Body of pancreas (tissue), 4 donors: ENCODE data around the gene MAGEB3. TPM values are rescaled to one million over a fixed set of nuclear protein-coding genes. Genes with fewer than 3 reads are reported as not detected.

Experiments
- ATAC-seq: fragments of 150-250 bp; one replicate; pipeline ENCODE4 v1.9.1; 2016
- DNase-seq, 4 donors: peaks; one replicate each; pipeline ENCODE4 v3.0.0-alpha.2; 2019
- H3K27ac ChIP-seq, 4 donors: fragments of 200-600 bp; sonication (generic); 1 replicate in 3 of 4; 2 replicates in 1 of 4; pipeline versions ENCODE4 v1.5.1 to v1.6.1; 2016 to 2019; ENCODE audit warnings: mild to moderate bottlenecking in 1 of 4, mixed read lengths in 1 of 4, moderate library complexity in 1 of 4
- H3K27me3 ChIP-seq, 2 donors: fragments of 200-600 bp; sonication (generic); one replicate each; pipeline ENCODE4 v1.6.0; 2016; ENCODE audit warnings: mild to moderate bottlenecking in 1 of 2
- H3K36me3 ChIP-seq, 2 donors: fragments of 200-600 bp; sonication (generic); replicated peaks in 1 of 2; 2 replicates each; pipeline ENCODE4 v1.5.1; 2016; ENCODE audit warnings: low read depth in 2 of 2; ENCODE audit not compliant: insufficient read depth in 1 of 2
- H3K4me1 ChIP-seq: fragments of 200-600 bp; sonication (generic); one replicate; pipeline ENCODE4 v1.6.0; 2016
- H3K4me3 ChIP-seq, 2 donors: fragments of 200-600 bp; sonication (generic); 1 replicate in 1 of 2; 2 replicates in 1 of 2; pipeline ENCODE4 v1.5.1; 2016 to 2019
- H3K9me3 ChIP-seq, 3 donors: fragments of 200-600 bp; sonication (generic); 1 replicate in 2 of 3; 2 replicates in 1 of 3; pipeline ENCODE4 v1.5.1; 2016
- POLR2A ChIP-seq, 3 donors: fragments of 450-650 bp; IDR thresholded peaks; one replicate each; pipeline ENCODE4 v1.6.1; 2016; ENCODE audit warnings: antibody characterized with exemption in 3 of 3, mild to moderate bottlenecking in 2 of 3
- WGBS, 2 donors: methylation state at CpG; one replicate each; pipeline ENCODE4 v1.1.5; 2017; 5-methylcytosine and 5-hydroxymethylcytosine counted together
- intact Hi-C: fragments of 100-400 bp; cut with DNase I; formaldehyde crosslinking; loops from one replicate; pipeline ENCODE4 v1.15.1; 2023
- total RNA-seq, 2 donors: library from RNA; depleted of rRNA; stranded (reverse); fragments of >200 nt; gene quantifications; one replicate each; pipeline ENCODE4 v1.1.0, GENCODE V29; 2016
- TF ChIP-seq, protein P1 (sequence below), 7 experiments: fragments of 450-650 bp in 4 of 7; fragments of 200-600 bp in 3 of 7; sonication (generic) in 3 of 7; IDR thresholded peaks; one replicate each; pipeline ENCODE4 v1.5.1; 2016 to 2019; ENCODE audit warnings: antibody characterized with exemption in 7 of 7

Gene MAGEB3
- total RNA-seq, 2 donors from 2014 or later: not detected

- H3K27ac ChIP-seq: no peak overlapping the region
- ATAC-seq (no peak), DNase-seq (no peak)
- no peaks in the 10 kb centered on the region for H3K9me3 ChIP-seq
- no peaks in the 10 kb centered on the region for H3K4me1 ChIP-seq
- WGBS, 2 donors: 69 to 71% methylated on average over 2 to 3 of the region's 4 CpGs
- no peaks in the 10 kb centered on the region for H3K36me3 ChIP-seq
- no peak overlapping the region for H3K4me3 ChIP-seq
- TF ChIP-seq POLR2A (IDR thresholded peaks at IDR 0.05): no peak
- TF ChIP-seq, protein P1, sequence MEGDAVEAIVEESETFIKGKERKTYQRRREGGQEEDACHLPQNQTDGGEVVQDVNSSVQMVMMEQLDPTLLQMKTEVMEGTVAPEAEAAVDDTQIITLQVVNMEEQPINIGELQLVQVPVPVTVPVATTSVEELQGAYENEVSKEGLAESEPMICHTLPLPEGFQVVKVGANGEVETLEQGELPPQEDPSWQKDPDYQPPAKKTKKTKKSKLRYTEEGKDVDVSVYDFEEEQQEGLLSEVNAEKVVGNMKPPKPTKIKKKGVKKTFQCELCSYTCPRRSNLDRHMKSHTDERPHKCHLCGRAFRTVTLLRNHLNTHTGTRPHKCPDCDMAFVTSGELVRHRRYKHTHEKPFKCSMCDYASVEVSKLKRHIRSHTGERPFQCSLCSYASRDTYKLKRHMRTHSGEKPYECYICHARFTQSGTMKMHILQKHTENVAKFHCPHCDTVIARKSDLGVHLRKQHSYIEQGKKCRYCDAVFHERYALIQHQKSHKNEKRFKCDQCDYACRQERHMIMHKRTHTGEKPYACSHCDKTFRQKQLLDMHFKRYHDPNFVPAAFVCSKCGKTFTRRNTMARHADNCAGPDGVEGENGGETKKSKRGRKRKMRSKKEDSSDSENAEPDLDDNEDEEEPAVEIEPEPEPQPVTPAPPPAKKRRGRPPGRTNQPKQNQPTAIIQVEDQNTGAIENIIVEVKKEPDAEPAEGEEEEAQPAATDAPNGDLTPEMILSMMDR (IDR thresholded peaks at IDR 0.05): no peak
- H3K27me3 ChIP-seq: no peaks in the 10 kb centered on the region
- intact Hi-C loops: no loop called here
These were observed 11.1 kb upstream of the MAGEB3 start for GRCh38 chrX:30219372-30219771.

- 38 to 56% methylated on average over 5 of the region's 5 CpGs for WGBS, 2 donors
- Histone ChIP-seq H3K36me3 (no peaks in the 10 kb centered on the region), H3K4me3 (no peak overlapping the region), H3K9me3 (no peaks in the 10 kb centered on the region), H3K4me1 (no peaks in the 10 kb centered on the region), H3K27ac (no peak overlapping the region), H3K27me3 (no peaks in the 10 kb centered on the region)
- intact Hi-C loops: no loop called here
- DNase-seq (no peak), ATAC-seq (no peak)
- no peak for TF ChIP-seq POLR2A (IDR thresholded peaks at IDR 0.05)
- TF ChIP-seq, protein P1 (IDR thresholded peaks at IDR 0.05): no peak
These were observed 9.8 kb upstream of the MAGEB3 start for GRCh38 chrX:30220661-30221060.

DNA sequence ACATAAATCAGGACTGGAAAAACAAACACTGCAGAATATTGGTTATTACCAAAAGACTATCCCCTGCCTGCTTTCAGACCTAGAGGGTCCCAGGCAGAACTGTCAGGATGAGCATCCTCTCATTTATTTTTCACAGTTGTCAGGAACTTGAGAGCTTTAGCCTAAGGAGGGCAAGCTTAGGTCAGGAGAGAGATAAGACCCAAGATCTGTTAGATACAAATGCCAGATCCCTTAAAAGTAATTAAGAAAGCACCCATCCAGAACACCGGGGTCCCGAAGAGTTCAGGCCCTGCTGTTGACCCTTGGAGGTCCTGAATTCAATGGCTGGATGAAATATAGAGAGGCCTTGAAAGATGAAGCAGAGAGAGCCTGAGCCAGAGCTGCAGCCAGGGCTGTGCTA is 5.9 kb upstream of the MAGEB3 start:
- WGBS, 2 donors: 37% methylated on average over 2 of the region's 2 CpGs; no CpG with 5 or more reads in 1 of the 2 donors

DNA sequence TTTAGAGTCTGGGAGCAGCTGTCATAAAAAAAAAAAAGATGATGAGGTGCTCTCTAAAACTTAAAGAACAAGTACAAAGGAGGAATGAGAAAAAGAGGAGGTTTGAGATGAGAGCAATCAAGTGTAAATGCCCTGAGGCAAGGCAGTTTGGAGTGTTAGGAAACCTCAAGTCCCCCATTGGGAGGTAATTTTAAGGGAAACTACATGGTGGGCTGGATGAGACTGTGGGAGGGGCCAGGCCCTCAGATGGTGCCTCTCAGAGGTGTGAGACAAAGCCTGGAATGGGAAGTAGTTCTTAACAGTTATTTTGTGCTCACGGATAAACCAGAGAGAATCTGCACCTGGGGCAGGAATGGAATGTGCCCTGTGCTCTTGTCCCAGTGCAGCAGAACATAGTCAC is 1.9 kb upstream of the MAGEB3 start:
- WGBS, 2 donors: 13 to 40% methylated on average over 1 of the region's 1 CpG

More for the DNA sequence above, 5.9 kb upstream of the MAGEB3 start:
- DNase-seq (no peak), ATAC-seq (no peak)
- TF ChIP-seq POLR2A (IDR thresholded peaks at IDR 0.05): no peak
- TF ChIP-seq, protein P1 (IDR thresholded peaks at IDR 0.05): no peak
- H3K36me3 ChIP-seq: no peaks in the 10 kb centered on the region
- H3K4me1 ChIP-seq: no peaks in the 10 kb centered on the region
- H3K27me3 ChIP-seq: no peaks in the 10 kb centered on the region
- H3K9me3 ChIP-seq: no peaks in the 10 kb centered on the region
- intact Hi-C loops: no loop called here
- H3K27ac ChIP-seq: no peak overlapping the region
- no peak overlapping the region for H3K4me3 ChIP-seq

More for the DNA sequence above, 1.9 kb upstream of the MAGEB3 start:
- Histone ChIP-seq H3K9me3 (no peaks in the 10 kb centered on the region), H3K36me3 (no peaks in the 10 kb centered on the region), H3K27ac (no peak overlapping the region), H3K27me3 (no peaks in the 10 kb centered on the region), H3K4me3 (no peak overlapping the region), H3K4me1 (no peaks in the 10 kb centered on the region)
- DNase-seq: no peak
- TF ChIP-seq, protein P1 (IDR thresholded peaks at IDR 0.05): no peak
- TF ChIP-seq POLR2A (IDR thresholded peaks at IDR 0.05): no peak
- intact Hi-C loops: no loop called here
- ATAC-seq: no peak
